H1 (cell line): ENCODE measurements around the gene NTN5. TPM values are rescaled to one million over a fixed set of nuclear protein-coding genes. Genes with fewer than 3 reads are reported as not detected.

Experiments
- CTCF ChIA-PET: fragments of 300-600 bp; sonication (Branson Sonifier 250); formaldehyde crosslinking; loops from one replicate; lab custom pipeline; 2021; ENCODE audit not compliant: partially characterized antibody; lab: Charles Lee
- POLR2A ChIA-PET: fragments of 300-600 bp; sonication (Branson Sonifier 250); formaldehyde crosslinking; loops from one replicate; lab custom pipeline; 2021; ENCODE audit warnings: inconsistent platforms; ENCODE audit not compliant: partially characterized antibody; lab: Charles Lee
- DNase-seq, 2 experiments: peaks; one replicate each; pipeline versions ENCODE4 v3.0.0 to v3.0.0-alpha.2; 2010 to 2022; ENCODE audit warnings: low spot score in 2 of 2, low read depth in 1 of 2, mixed read lengths in 1 of 2
- FAIRE-seq: peaks from 2 replicates; lab custom pipeline; 2011; peaks lifted over from hg19 to GRCh38; lab: Jason Lieb, UNC
- H2AFZ ChIP-seq: 2 replicates; pipeline ENCODE4 v1.8.1; 2012; ENCODE audit warnings: low read length, inconsistent platforms
- H2AK5ac ChIP-seq: 2 replicates; pipeline ENCODE4 v1.6.1; 2013; ENCODE audit warnings: low read depth, low read length
- H2BK120ac ChIP-seq: replicated peaks from 2 replicates; pipeline ENCODE3; 2013; ENCODE audit warnings: low read depth, low read length, inconsistent platforms
- H2BK12ac ChIP-seq: 2 replicates; pipeline ENCODE4 v1.6.1; 2013; ENCODE audit warnings: low read depth, low read length
- H2BK15ac ChIP-seq: 2 replicates; pipeline ENCODE4 v1.6.1; 2013; ENCODE audit warnings: low read length
- H2BK20ac ChIP-seq: 2 replicates; pipeline ENCODE4 v1.6.1; 2013; ENCODE audit warnings: low read length
- H2BK5ac ChIP-seq: 2 replicates; pipeline ENCODE4 v1.6.1; 2013; ENCODE audit warnings: low read depth, low read length
- H3K14ac ChIP-seq: 2 replicates; pipeline ENCODE4 v1.6.1; 2013; ENCODE audit warnings: inconsistent platforms; ENCODE audit not compliant: insufficient read length
- H3K18ac ChIP-seq: 2 replicates; pipeline ENCODE4 v1.6.1; 2013; ENCODE audit warnings: low read length; ENCODE audit errors: extremely low read depth
- H3K23ac ChIP-seq: 2 replicates; pipeline ENCODE4 v1.6.1; 2013; ENCODE audit warnings: inconsistent platforms; ENCODE audit not compliant: insufficient read length
- H3K23me2 ChIP-seq: 2 replicates; pipeline ENCODE4 v1.6.1; 2013; ENCODE audit warnings: low read depth, low read length
- H3K27ac ChIP-seq: 2 replicates; pipeline ENCODE4 v1.6.1; 2011; ENCODE audit warnings: low read depth, low read length, inconsistent platforms
- H3K27me3 ChIP-seq, 4 experiments: replicated peaks in 1 of 4; 1 replicate in 1 of 4; 2 replicates in 3 of 4; pipeline versions ENCODE4 v1.6.1 to v1.8.1; 2011 to 2013; ENCODE audit warnings: low read length in 3 of 4, mild to moderate bottlenecking in 3 of 4, inconsistent platforms in 2 of 4, mixed read lengths in 2 of 4, moderate library complexity in 1 of 4; ENCODE audit not compliant: control insufficient read depth in 3 of 4, insufficient read depth in 3 of 4; ENCODE audit errors: extremely low read depth in 1 of 4
- H3K36me3 ChIP-seq, 4 experiments: 2 replicates each; pipeline versions ENCODE4 v1.6.1 to v1.8.1; 2011 to 2013; ENCODE audit warnings: mild to moderate bottlenecking in 4 of 4, low read length in 3 of 4, moderate library complexity in 2 of 4, control low read depth in 1 of 4, inconsistent platforms in 1 of 4; ENCODE audit not compliant: insufficient read depth in 4 of 4, control insufficient read depth in 2 of 4
- H3K4ac ChIP-seq: replicated peaks from 2 replicates; pipeline ENCODE3; 2013; ENCODE audit warnings: low read length, low read depth, mixed read lengths, inconsistent platforms; ENCODE audit not compliant: insufficient read length
- H3K4me1 ChIP-seq, 4 experiments: replicated peaks in 1 of 4; 1 replicate in 1 of 4; 2 replicates in 3 of 4; pipeline versions ENCODE4 v1.6.1 to v1.8.1; 2011 to 2013; ENCODE audit warnings: low read length in 3 of 4, inconsistent platforms in 2 of 4, mixed read lengths in 1 of 4; ENCODE audit not compliant: insufficient read depth in 4 of 4, control insufficient read depth in 3 of 4
- H3K4me2 ChIP-seq, 2 experiments: 2 replicates each; pipeline versions ENCODE4 v1.6.1 to v1.8.1; 2011 to 2013; ENCODE audit warnings: low read depth in 2 of 2, low read length in 2 of 2, control low read depth in 1 of 2, inconsistent platforms in 1 of 2, mild to moderate bottlenecking in 1 of 2; ENCODE audit not compliant: insufficient read depth in 1 of 2
- H3K4me3 ChIP-seq, 4 experiments: fragments of 200-600, 300-600 bp in 1 of 4; sonication (generic), shearing (Covaris generic), sonication (Bioruptor Twin) in 1 of 4; 2 replicates each; pipeline versions ENCODE4 v1.5.1 to v1.8.1; 2011 to 2016; ENCODE audit warnings: low read length in 4 of 4, low read depth in 3 of 4, control low read depth in 2 of 4, inconsistent platforms in 2 of 4, mild to moderate bottlenecking in 2 of 4, mixed read lengths in 1 of 4, moderate library complexity in 1 of 4; ENCODE audit not compliant: insufficient read depth in 2 of 4; ENCODE audit errors: extremely low read depth in 1 of 4
- H3K56ac ChIP-seq: replicated peaks from 2 replicates; pipeline ENCODE3; 2013; ENCODE audit warnings: low read depth, mild to moderate bottlenecking, mixed read lengths, low read length, inconsistent platforms; ENCODE audit not compliant: insufficient read length
- H3K79me1 ChIP-seq: 2 replicates; pipeline ENCODE4 v1.6.1; 2013; ENCODE audit warnings: low read depth, low read length, control low read depth
- H3K79me2 ChIP-seq, 2 experiments: 2 replicates each; pipeline versions ENCODE4 v1.6.1 to v1.8.1; 2012 to 2013; ENCODE audit warnings: low read length in 2 of 2, mild to moderate bottlenecking in 2 of 2, inconsistent platforms in 1 of 2; ENCODE audit not compliant: insufficient read depth in 2 of 2, control insufficient read depth in 1 of 2
- H3K9ac ChIP-seq, 4 experiments: replicated peaks in 1 of 4; 1 replicate in 1 of 4; 2 replicates in 3 of 4; pipeline versions ENCODE4 v1.6.1 to v1.8.1; 2011 to 2013; ENCODE audit warnings: low read depth in 3 of 4, low read length in 3 of 4, control low read depth in 2 of 4, mild to moderate bottlenecking in 2 of 4, moderate library complexity in 2 of 4, inconsistent platforms in 1 of 4; ENCODE audit errors: extremely low read depth in 1 of 4
- H3K9me3 ChIP-seq, 2 experiments: 2 replicates each; pipeline versions ENCODE4 v1.6.1 to v1.8.1; 2012 to 2013; ENCODE audit warnings: mild to moderate bottlenecking in 2 of 2, moderate library complexity in 2 of 2, control low read depth in 1 of 2, inconsistent platforms in 1 of 2, low read depth in 1 of 2, low read length in 1 of 2, mixed read lengths in 1 of 2; ENCODE audit not compliant: insufficient read depth in 2 of 2
- H4K20me1 ChIP-seq, 2 experiments: replicated peaks in 1 of 2; 2 replicates each; pipeline versions ENCODE3 to v1.8.1; 2011 to 2013; ENCODE audit warnings: inconsistent platforms in 2 of 2, low read length in 2 of 2, mild to moderate bottlenecking in 1 of 2; ENCODE audit not compliant: insufficient read depth in 2 of 2, control insufficient read depth in 1 of 2
- H4K5ac ChIP-seq: 2 replicates; pipeline ENCODE4 v1.6.1; 2013; ENCODE audit warnings: low read length, low read depth, mixed read lengths, inconsistent platforms; ENCODE audit not compliant: insufficient read length
- H4K8ac ChIP-seq: 2 replicates; pipeline ENCODE4 v1.8.0; 2013; ENCODE audit warnings: mild to moderate bottlenecking, moderate library complexity, low read length, inconsistent platforms; ENCODE audit not compliant: insufficient read depth; ENCODE audit errors: extremely low read depth
- H4K91ac ChIP-seq: replicated peaks from 2 replicates; pipeline ENCODE3; 2013; ENCODE audit warnings: low read length, mixed read lengths, inconsistent platforms; ENCODE audit not compliant: insufficient read length
- BRCA1 ChIP-seq: IDR thresholded peaks from 2 replicates; pipeline ENCODE4 v1.6.1; 2012; ENCODE audit warnings: low read depth, low read length, improper control_type of control experiment
- CBX5 ChIP-seq: fragments of 300-800, 300-1000 bp; sonication (generic); IDR thresholded peaks from 2 replicates; pipeline ENCODE4 v1.7.1; 2016; ENCODE audit warnings: antibody characterized with exemption, low read length, low read depth
- EGR1 ChIP-seq: IDR thresholded peaks from 2 replicates; pipeline ENCODE4 v1.6.1; 2011; ENCODE audit warnings: low read depth, low read length, borderline replicate concordance
- EP300 ChIP-seq, 2 experiments: IDR thresholded peaks; 1 replicate in 1 of 2; 2 replicates in 1 of 2; pipeline ENCODE4 v1.6.1; 2011 to 2012; ENCODE audit warnings: low read depth in 2 of 2, low read length in 2 of 2, mild to moderate bottlenecking in 2 of 2, borderline replicate concordance in 1 of 2, inconsistent platforms in 1 of 2, moderate library complexity in 1 of 2
- FOSL1 ChIP-seq: IDR thresholded peaks from 2 replicates; pipeline ENCODE4 v1.6.1; 2011; ENCODE audit warnings: mild to moderate bottlenecking, low read depth, low read length, moderate library complexity; ENCODE audit not compliant: insufficient read depth
- HDAC2 ChIP-seq, 2 experiments: fragments of 300-600 bp in 1 of 2; sonication (generic) in 1 of 2; IDR thresholded peaks; 2 replicates each; pipeline ENCODE4 v1.6.1; 2011 to 2012; ENCODE audit warnings: low read depth in 2 of 2, low read length in 2 of 2, mild to moderate bottlenecking in 2 of 2, moderate library complexity in 2 of 2, borderline replicate concordance in 1 of 2, inconsistent platforms in 1 of 2
- MAFK ChIP-seq: IDR thresholded peaks from 2 replicates; pipeline ENCODE4 v1.6.1; 2012; ENCODE audit warnings: low read depth, mild to moderate bottlenecking, improper control_type of control experiment, low read length
- NRF1 ChIP-seq: IDR thresholded peaks from 2 replicates; pipeline ENCODE4 v1.6.1; 2011; ENCODE audit warnings: mild to moderate bottlenecking, low read depth, low read length, improper control_type of control experiment
- POLR2AphosphoS5 ChIP-seq: IDR thresholded peaks from 2 replicates; pipeline ENCODE4 v1.6.1; 2011; ENCODE audit warnings: low read depth, low read length
- SIRT6 ChIP-seq: IDR thresholded peaks from one replicate; pipeline ENCODE4 v1.7.1; 2012; ENCODE audit warnings: low read length, inconsistent platforms
- TAF1 ChIP-seq: IDR thresholded peaks from 2 replicates; pipeline ENCODE4 v1.6.1; 2011; ENCODE audit warnings: mild to moderate bottlenecking, low read depth, low read length
- TCF12 ChIP-seq: IDR thresholded peaks from 2 replicates; pipeline ENCODE4 v1.6.1; 2011; ENCODE audit warnings: low read depth, mild to moderate bottlenecking, low read length
- WGBS, 2 experiments: shearing (Covaris generic) in 1 of 2; methylation state at CpG; one replicate each; pipeline versions ENCODE4 v1.1.6 to v1.1.7; 2013 to 2015; ENCODE audit warnings: low lambda C conversion rate in 2 of 2, mixed read lengths in 2 of 2, inconsistent platforms in 1 of 2, low coverage in 1 of 2, missing lambda C conversion rate in 1 of 2; ENCODE audit not compliant: insufficient replicate concordance in 2 of 2, insufficient coverage in 1 of 2, insufficient read length in 1 of 2; ENCODE audit errors: extremely low coverage in 1 of 2, missing lambda C conversion rate in 1 of 2; 5-methylcytosine and 5-hydroxymethylcytosine counted together
- polyA plus RNA-seq, 7 experiments: library from polyadenylated mRNA; depleted of rRNA in 3 of 7; stranded (reverse) in 5 of 7; unstranded in 2 of 7; fragments of >200 nt in 5 of 7; fragments of 200-250 nt in 2 of 7; gene quantifications; 1 replicate in 5 of 7; 2 replicates in 1 of 7; 4 replicates in 1 of 7; pipeline versions ENCODE4 v1.2.1 to v1.2.3, GENCODE V29; 2011 to 2013; ENCODE audit warnings: missing spikeins in 2 of 7, mixed read lengths in 2 of 7
- total RNA-seq: library from RNA; stranded (reverse); fragmentation: NEBNext Ultra II Directional; extraction: Animal tissue kit (Norgen Biotek cat#: 25700); gene quantifications from 2 replicates; pipeline ENCODE4 v1.2.1, GENCODE V29; 2021

The NTN5 gene
- total and polyA plus RNA-seq, 2 of the 8 experiments (the other 6 are each of a cell fraction or from before 2014, with no cell fraction given), result 0.47 to 0.85 TPM

- Histone ChIP-seq H3K23me2 (peaks cover 24% of the 10 kb centered on the region; the same call in 1 of the 2 replicates), H3K9ac (no peak overlapping the region), H4K20me1 (peaks cover 0 to 4% of the 10 kb centered on the region in 2 experiments), H3K14ac (no peak overlapping the region), H3K4ac (no peak overlapping the region), H3K56ac (no peak overlapping the region), H4K8ac (peak overlapping the region; percentile 77; the same call in 1 of the 2 replicates), H3K18ac (no peak overlapping the region), H2AK5ac (0 out of 2 replicates have a peak overlapping the region, but pooled peaks have one; percentile 75), H2BK15ac (peak overlapping the region; percentile 72; the same call in 1 of the 2 replicates), H3K27me3 (peaks cover 0 to 5% (median 3%) of the 10 kb centered on the region in 4 experiments; a peak in 2 of 7 replicates), H3K23ac (no peak overlapping the region), H4K91ac (no peak overlapping the region), H2AFZ (no peak overlapping the region), H3K79me2 (no peaks in the 10 kb centered on the region; a peak in 1 of 4 replicates), H3K79me1 (no peaks in the 10 kb centered on the region), H3K4me1 (peaks cover 1 to 20% (median 18%) of the 10 kb centered on the region in 4 experiments), H4K5ac (no peak overlapping the region), H3K27ac (no peak overlapping the region), H2BK20ac (no peak overlapping the region), H3K36me3 (no peaks in the 10 kb centered on the region), H2BK5ac (no peak overlapping the region), H2BK120ac (no peak overlapping the region), H3K4me3 (no peak overlapping the region), H3K4me2 (no peak overlapping the region), H2BK12ac (no peak overlapping the region), H3K9me3 (peaks cover 0 to 3% of the 10 kb centered on the region in 2 experiments; a peak in 1 of 4 replicates)
- ChIA-PET CTCF (interaction anchor here (1.1 kb wide), 1 partner anchor 24 kb away, joined by 3 read pairs; the partner anchor contains the start of gene CA11), POLR2A (no interaction called here)
- 91% methylated on average over 13 of the region's 26 CpGs; no CpG with 5 or more reads in 1 of the 2 experiments for WGBS, 2 experiments
- no peak for FAIRE-seq
- DNase-seq, result no peak
- TF ChIP-seq BRCA1 (no peak), POLR2AphosphoS5 (no peak), EGR1 (no peak), SIRT6 (no peak), MAFK (no peak), TAF1 (no peak), FOSL1 (no peak), EP300 (IDR thresholded peaks at IDR 0.05; ENCODE audit: borderline replicate concordance in 1 of 2, low read depth in 2 of 2, low read length in 2 of 2) (no peak), NRF1 (no peak), HDAC2 (IDR thresholded peaks at IDR 0.05; ENCODE audit: borderline replicate concordance in 1 of 2, low read depth in 2 of 2, low read length in 2 of 2) (no peak), CBX5 (no peak), TCF12 (no peak)
Observed at GRCh38 chr19:48669903-48670668, 2.7 kb downstream of the NTN5 start.
